Measurements from ENCODE around the gene HOMEZ.

DNA sequence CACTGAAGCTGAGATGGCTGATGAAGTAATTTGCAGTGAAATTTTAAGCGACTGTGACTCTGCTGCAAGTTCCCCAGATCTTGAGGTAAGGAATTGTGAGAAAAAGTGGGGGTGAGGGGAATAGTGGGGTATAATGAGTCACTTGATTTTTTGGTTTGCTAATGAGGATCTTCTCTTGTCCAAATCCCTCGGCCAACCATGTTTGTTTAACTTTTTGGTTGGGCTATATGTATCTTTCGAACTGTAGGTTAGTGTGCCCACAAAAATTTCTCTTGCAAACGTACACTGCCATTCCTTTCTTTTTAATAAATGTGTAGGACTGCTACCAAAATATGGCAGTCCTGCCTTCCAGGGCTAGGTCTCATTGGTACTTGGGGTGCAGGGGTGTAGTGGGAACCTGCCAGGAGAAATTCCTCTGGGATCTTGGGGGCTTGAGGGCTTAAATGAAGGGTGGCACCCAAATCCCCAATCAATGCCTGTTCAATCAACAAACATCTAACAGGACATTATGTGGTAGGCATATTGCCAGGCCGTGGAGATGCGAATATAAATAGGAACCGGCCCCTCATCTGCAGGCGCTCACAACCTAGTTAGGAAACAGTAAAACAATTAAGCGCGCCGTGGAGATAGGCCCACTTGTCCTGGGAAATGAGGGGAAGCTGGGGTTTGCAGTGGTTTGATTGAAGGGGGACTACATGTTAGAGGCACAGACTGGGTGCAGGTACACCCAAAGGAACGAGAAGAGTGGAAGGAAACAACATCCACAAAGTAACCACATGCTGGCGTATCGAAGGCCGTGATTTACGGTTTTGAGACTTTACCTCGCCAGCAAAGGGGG is 34.0 kb upstream of the HOMEZ start:
- TF ChIP-seq, protein P1, sequence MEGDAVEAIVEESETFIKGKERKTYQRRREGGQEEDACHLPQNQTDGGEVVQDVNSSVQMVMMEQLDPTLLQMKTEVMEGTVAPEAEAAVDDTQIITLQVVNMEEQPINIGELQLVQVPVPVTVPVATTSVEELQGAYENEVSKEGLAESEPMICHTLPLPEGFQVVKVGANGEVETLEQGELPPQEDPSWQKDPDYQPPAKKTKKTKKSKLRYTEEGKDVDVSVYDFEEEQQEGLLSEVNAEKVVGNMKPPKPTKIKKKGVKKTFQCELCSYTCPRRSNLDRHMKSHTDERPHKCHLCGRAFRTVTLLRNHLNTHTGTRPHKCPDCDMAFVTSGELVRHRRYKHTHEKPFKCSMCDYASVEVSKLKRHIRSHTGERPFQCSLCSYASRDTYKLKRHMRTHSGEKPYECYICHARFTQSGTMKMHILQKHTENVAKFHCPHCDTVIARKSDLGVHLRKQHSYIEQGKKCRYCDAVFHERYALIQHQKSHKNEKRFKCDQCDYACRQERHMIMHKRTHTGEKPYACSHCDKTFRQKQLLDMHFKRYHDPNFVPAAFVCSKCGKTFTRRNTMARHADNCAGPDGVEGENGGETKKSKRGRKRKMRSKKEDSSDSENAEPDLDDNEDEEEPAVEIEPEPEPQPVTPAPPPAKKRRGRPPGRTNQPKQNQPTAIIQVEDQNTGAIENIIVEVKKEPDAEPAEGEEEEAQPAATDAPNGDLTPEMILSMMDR (IDR thresholded peaks at IDR 0.05; ENCODE audit: control extremely low read depth in 1 of 3, insufficient read depth in 1 of 3, low read depth in 1 of 3, low read length in 3 of 3): no peak
- TF ChIP-seq SAP30 (IDR thresholded peaks at IDR 0.05; ENCODE audit: insufficient read depth, insufficient replicate concordance, low read length) (no peak), SP1 (IDR thresholded peaks at IDR 0.05; ENCODE audit: low read depth, low read length) (no peak), POLR2A (IDR thresholded peaks at IDR 0.05; ENCODE audit: control extremely low read depth in 1 of 2, low read depth in 2 of 2, low read length in 2 of 2) (no peak)
- TF ChIP-seq, protein P2, sequence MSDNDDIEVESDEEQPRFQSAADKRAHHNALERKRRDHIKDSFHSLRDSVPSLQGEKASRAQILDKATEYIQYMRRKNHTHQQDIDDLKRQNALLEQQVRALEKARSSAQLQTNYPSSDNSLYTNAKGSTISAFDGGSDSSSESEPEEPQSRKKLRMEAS (IDR thresholded peaks at IDR 0.05): no peak

All from H1 (cell line).